Loucy (cell line): ENCODE results near the gene LIN52.
A peak's percentile ranks its signal among the peaks of the same experiment; 100 is the strongest.

Experiments used
- H2AFZ ChIP-seq: fragments of 200-600 bp; sonication (generic); 2 replicates; pipeline ENCODE4 v1.6.0; 2016; ENCODE audit warnings: antibody characterized with exemption, mild to moderate bottlenecking, low read length, moderate library complexity
- H3F3A ChIP-seq: fragments of 200-600 bp; 2 replicates; pipeline ENCODE4 v1.6.0; 2016; ENCODE audit warnings: antibody characterized with exemption, low read depth, mild to moderate bottlenecking
- H3K27me3 ChIP-seq: fragments of 200-600 bp; sonication (generic); 2 replicates; pipeline ENCODE4 v1.6.1; 2014; ENCODE audit warnings: low read length, mild to moderate bottlenecking; ENCODE audit not compliant: insufficient read depth, poor library complexity, severe bottlenecking
- H3K36me3 ChIP-seq: fragments of 200-600 bp; sonication (generic); 2 replicates; pipeline ENCODE4 v1.6.1; 2016; ENCODE audit warnings: low read length; ENCODE audit not compliant: insufficient read depth
- H3K4me1 ChIP-seq: fragments of 200-600 bp; sonication (generic); 2 replicates; pipeline ENCODE4 v1.5.1; 2014; ENCODE audit warnings: low read length, mild to moderate bottlenecking; ENCODE audit not compliant: insufficient read depth, poor library complexity, severe bottlenecking
- H3K4me2 ChIP-seq: fragments of 200-600 bp; sonication (generic); 2 replicates; pipeline ENCODE4 v1.6.0; 2014; ENCODE audit warnings: antibody characterized with exemption, low read length, low read depth, mild to moderate bottlenecking; ENCODE audit not compliant: poor library complexity, severe bottlenecking
- H3K4me3 ChIP-seq: fragments of 200-600 bp; sonication (generic); 2 replicates; pipeline ENCODE4 v1.5.1; 2014; ENCODE audit warnings: low read length, mild to moderate bottlenecking, mixed read lengths; ENCODE audit not compliant: poor library complexity, severe bottlenecking
- H3K79me2 ChIP-seq: fragments of 200-600 bp; sonication (generic); 2 replicates; pipeline ENCODE4 v1.6.1; 2014; ENCODE audit warnings: low read length; ENCODE audit not compliant: insufficient read depth
- H3K9ac ChIP-seq: fragments of 200-600 bp; sonication (generic); 2 replicates; pipeline ENCODE4 v1.6.0; 2014; ENCODE audit warnings: mild to moderate bottlenecking, low read depth, low read length, moderate library complexity; ENCODE audit not compliant: poor library complexity, severe bottlenecking
- H3K9me2 ChIP-seq: fragments of 200-600 bp; sonication (generic); replicated peaks from 2 replicates; pipeline ENCODE4 v1.6.1; 2016; ENCODE audit warnings: low read depth, low read length, mixed read lengths
- H3K9me3 ChIP-seq: fragments of 200-600 bp; sonication (generic); 2 replicates; pipeline ENCODE4 v1.6.1; 2014; ENCODE audit warnings: mild to moderate bottlenecking, antibody characterized with exemption, low read length, low read depth; ENCODE audit not compliant: insufficient read depth
- H4K20me1 ChIP-seq: fragments of 200-600 bp; sonication (generic); 2 replicates; pipeline ENCODE4 v1.6.0; 2014; ENCODE audit warnings: antibody characterized with exemption, low read length, mild to moderate bottlenecking; ENCODE audit not compliant: insufficient read depth, poor library complexity, severe bottlenecking
- EZH2phosphoT487 ChIP-seq: fragments of 200-600 bp; IDR thresholded peaks from 2 replicates; pipeline ENCODE4 v1.6.1; 2018; ENCODE audit warnings: antibody characterized with exemption, mild to moderate bottlenecking, moderate library complexity, borderline replicate concordance
- TF ChIP-seq, protein P1 (sequence below): fragments of 200-600 bp; sonication (generic); conservative IDR thresholded peaks from 2 replicates; pipeline ENCODE4 v1.5.1; 2014; ENCODE audit warnings: mild to moderate bottlenecking, antibody characterized with exemption, low read length

The LIN52 gene

DNA sequence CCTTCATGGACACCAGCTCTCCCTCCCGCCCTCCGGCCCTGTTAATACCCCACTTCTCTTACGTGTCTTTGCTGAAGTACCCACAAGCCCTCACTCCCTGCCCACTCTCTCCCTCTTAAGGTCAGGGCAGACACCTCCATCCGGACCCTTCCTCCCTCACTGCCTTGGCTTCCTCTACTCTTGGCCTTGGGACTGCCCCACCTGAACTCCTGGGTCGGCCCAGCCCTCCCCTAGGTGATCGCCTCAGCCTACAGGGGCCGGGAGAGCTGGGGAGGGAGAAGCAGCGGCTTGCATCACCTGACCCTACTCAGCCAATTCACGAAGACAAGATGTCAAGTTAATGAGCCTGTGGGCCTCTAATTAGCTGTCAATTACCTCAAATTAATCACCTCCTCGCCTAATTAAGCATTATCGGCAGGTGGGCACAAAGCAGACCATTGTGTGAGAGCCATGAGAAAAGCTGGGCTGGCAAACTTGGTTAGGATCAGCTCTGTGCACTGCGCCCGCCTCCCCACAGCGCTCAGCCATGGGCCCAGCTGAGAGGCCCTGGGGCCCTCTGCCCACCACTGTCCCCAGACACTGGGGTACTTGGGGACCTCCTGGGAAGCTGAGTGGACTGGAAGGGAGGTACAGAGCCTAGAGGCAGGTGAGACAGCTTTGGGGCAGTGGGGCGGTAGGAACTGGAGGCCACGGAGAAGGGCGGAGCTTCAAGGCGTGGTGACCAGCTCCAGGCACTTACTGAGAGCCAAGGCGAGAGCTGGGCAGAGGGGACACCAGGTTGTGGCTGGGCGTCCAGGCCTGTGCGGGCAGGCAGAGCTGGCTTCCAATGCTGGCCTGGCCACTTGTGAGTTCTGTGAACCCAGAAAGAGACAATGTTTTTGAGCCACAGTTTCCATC lies 129.4 kb downstream of the LIN52 start:
- Histone ChIP-seq H3K9ac (no peak overlapping the region), H3K9me2 (no peaks in the 10 kb centered on the region), H3K79me2 (no peaks in the 10 kb centered on the region), H3K4me1 (peaks cover 3% of the 10 kb centered on the region), H3K27me3 (no peaks in the 10 kb centered on the region), H3K4me2 (no peak overlapping the region), H3K4me3 (no peak overlapping the region), H3K36me3 (no peaks in the 10 kb centered on the region), H4K20me1 (no peaks in the 10 kb centered on the region), H3K9me3 (no peaks in the 10 kb centered on the region), H3F3A (no peaks in the 10 kb centered on the region), H2AFZ (no peak overlapping the region)
- TF ChIP-seq EZH2phosphoT487 = no peak
- TF ChIP-seq, protein P1, sequence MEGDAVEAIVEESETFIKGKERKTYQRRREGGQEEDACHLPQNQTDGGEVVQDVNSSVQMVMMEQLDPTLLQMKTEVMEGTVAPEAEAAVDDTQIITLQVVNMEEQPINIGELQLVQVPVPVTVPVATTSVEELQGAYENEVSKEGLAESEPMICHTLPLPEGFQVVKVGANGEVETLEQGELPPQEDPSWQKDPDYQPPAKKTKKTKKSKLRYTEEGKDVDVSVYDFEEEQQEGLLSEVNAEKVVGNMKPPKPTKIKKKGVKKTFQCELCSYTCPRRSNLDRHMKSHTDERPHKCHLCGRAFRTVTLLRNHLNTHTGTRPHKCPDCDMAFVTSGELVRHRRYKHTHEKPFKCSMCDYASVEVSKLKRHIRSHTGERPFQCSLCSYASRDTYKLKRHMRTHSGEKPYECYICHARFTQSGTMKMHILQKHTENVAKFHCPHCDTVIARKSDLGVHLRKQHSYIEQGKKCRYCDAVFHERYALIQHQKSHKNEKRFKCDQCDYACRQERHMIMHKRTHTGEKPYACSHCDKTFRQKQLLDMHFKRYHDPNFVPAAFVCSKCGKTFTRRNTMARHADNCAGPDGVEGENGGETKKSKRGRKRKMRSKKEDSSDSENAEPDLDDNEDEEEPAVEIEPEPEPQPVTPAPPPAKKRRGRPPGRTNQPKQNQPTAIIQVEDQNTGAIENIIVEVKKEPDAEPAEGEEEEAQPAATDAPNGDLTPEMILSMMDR = no peak

DNA sequence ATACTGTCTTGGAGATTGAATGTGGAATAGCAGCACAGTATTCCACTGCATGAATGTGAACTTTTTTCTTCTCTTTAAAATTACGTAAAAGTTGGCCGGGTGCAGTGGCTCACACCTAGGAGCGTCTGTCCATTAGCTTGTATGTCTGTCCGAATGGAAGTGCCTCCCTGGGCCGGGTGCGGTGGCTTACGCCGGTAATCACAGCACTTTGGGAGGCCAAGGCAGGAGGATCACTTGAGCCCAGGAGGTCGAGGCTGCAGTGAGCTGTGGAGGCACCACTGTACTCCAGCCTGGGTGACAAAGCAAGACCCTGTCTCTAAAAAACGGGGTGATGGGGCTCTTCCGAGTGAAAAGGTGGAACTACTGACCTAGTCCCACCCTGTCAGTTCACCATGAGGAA lies 131.9 kb downstream of the LIN52 start:
- TF ChIP-seq, protein P1 = no peak
- TF ChIP-seq EZH2phosphoT487 = no peak
- H3K36me3 ChIP-seq = no peaks in the 10 kb centered on the region
- no peaks in the 10 kb centered on the region for H3K9me3 ChIP-seq
- peaks cover 3% of the 10 kb centered on the region for H3K4me1 ChIP-seq
- H3K9ac ChIP-seq = no peak overlapping the region
- no peaks in the 10 kb centered on the region for H4K20me1 ChIP-seq
- no peaks in the 10 kb centered on the region for H3F3A ChIP-seq
- no peaks in the 10 kb centered on the region for H3K27me3 ChIP-seq
- no peak overlapping the region for H2AFZ ChIP-seq
- no peaks in the 10 kb centered on the region for H3K79me2 ChIP-seq
- no peaks in the 10 kb centered on the region for H3K9me2 ChIP-seq
- H3K4me3 ChIP-seq = no peak overlapping the region
- H3K4me2 ChIP-seq = no peak overlapping the region

DNA sequence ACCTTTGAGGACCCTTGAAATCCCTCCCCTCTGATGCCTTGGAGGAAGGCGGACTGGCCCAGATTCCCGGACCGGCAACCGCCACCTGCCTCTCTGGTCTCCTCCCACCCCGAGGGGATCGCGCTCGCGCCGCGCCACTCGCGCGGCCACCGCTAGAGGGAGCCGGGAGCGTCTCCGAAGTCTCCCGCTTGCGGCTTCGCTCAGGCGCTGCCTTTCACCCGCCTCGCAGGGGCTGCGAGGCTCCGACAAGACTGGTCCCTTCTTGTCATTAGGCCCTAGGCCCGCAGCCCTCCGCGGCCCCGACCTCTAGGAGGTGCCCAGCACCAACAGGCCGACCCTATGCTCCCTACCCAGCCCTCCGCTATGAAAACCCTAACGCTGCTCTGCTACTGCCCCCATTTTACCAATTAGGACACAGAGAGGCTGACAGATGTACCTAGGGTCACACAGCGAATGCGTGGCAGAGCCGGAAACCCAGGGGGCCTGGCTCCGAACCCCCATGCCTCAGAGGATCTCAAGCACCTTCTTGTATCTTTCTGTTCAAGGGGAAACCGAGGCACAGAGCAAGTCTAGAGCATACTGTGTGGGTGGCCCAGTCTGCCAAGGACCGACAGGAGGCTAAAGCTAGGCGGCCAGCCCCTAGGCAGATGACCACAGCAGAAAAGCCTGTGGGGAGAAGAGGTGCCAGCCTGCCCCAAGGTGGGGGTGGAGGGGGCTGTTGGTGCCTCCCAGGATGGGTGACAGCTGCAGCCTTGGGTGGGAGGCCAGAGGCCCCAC lies 133.1 kb downstream of the LIN52 start:
- no peaks in the 10 kb centered on the region for H3F3A ChIP-seq
- TF ChIP-seq, protein P1 = peak; percentile 91
- no peak for TF ChIP-seq EZH2phosphoT487

More for the DNA sequence above, 133.1 kb downstream of the LIN52 start:
- Histone ChIP-seq H3K36me3 (no peaks in the 10 kb centered on the region), H4K20me1 (no peaks in the 10 kb centered on the region), H3K79me2 (no peaks in the 10 kb centered on the region), H3K4me1 (peaks cover 3% of the 10 kb centered on the region), H3K9me3 (no peaks in the 10 kb centered on the region), H3K27me3 (no peaks in the 10 kb centered on the region), H3K4me2 (peak overlapping the region; percentile 74), H3K4me3 (peak overlapping the region; percentile 58), H3K9me2 (no peaks in the 10 kb centered on the region), H2AFZ (peak overlapping the region; percentile 85), H3K9ac (no peak overlapping the region)
